Right lobe of liver (tissue), 6 donors: ENCODE measurements around the gene JRKL. TPM values are rescaled to one million over a fixed set of nuclear protein-coding genes. Genes with fewer than 3 reads are reported as not detected.

Experiments used
- ATAC-seq, 4 donors: fragments of 200-7000 bp; cut with Tn5 transposase; one replicate each; pipeline ENCODE4 v1.9.1; 2020; ENCODE audit warnings: mild to moderate bottlenecking in 4 of 4, moderate library complexity in 4 of 4
- DNase-seq, 3 donors: peaks; one replicate each; pipeline ENCODE4 v3.0.0-alpha.2; 2020
- H3K27ac ChIP-seq, 3 donors: fragments of 200-600 bp; one replicate each; pipeline ENCODE4 v1.8.0; 2022
- H3K27me3 ChIP-seq, 2 donors: fragments of 200-600 bp; one replicate each; pipeline ENCODE4 v1.8.0; 2022
- H3K36me3 ChIP-seq, 4 donors: fragments of 200-600 bp; sonication (generic) in 1 of 4; one replicate each; pipeline versions ENCODE4 v1.5.1 to v1.8.0; 2017 to 2022; ENCODE audit warnings: control low read depth in 1 of 4
- H3K4me1 ChIP-seq, 4 donors: fragments of 200-600 bp; sonication (generic) in 1 of 4; one replicate each; pipeline versions ENCODE4 v1.5.1 to v1.8.0; 2017 to 2022; ENCODE audit warnings: control low read depth in 1 of 4
- H3K4me3 ChIP-seq, 3 donors: fragments of 200-600 bp; one replicate each; pipeline ENCODE4 v1.8.0; 2022
- H3K9me3 ChIP-seq, 4 donors: fragments of 200-600 bp; sonication (generic) in 1 of 4; one replicate each; pipeline versions ENCODE4 v1.5.1 to v1.8.0; 2017 to 2022; ENCODE audit warnings: control low read depth in 1 of 4
- POLR2A ChIP-seq: fragments of 450-650 bp; IDR thresholded peaks from one replicate; pipeline ENCODE4 v1.6.1; 2017; ENCODE audit warnings: antibody characterized with exemption, mild to moderate bottlenecking
- WGBS: methylation state at CpG from one replicate; pipeline ENCODE4 v1.1.6; 2018; ENCODE audit warnings: low coverage, low lambda C conversion rate; ENCODE audit not compliant: insufficient coverage; ENCODE audit errors: missing lambda C conversion rate; 5-methylcytosine and 5-hydroxymethylcytosine counted together
- intact Hi-C, 2 donors: fragments of 100-400 bp; cut with DNase I; formaldehyde crosslinking; loops; one replicate each; pipeline versions ENCODE4 v1.11.2 to v1.14.1; 2022
- total RNA-seq, 6 experiments: library from RNA; depleted of rRNA in 2 of 6; stranded (reverse); fragments of >200 nt in 2 of 6; fragmentation: NEBNext Ultra II Directional in 3 of 6; extraction: Animal tissue kit (Norgen Biotek cat#: 25700) in 3 of 6; gene quantifications; one replicate each; pipeline versions ENCODE4 v1.1.0 to v1.2.4, GENCODE V29; 2016 to 2023
- TF ChIP-seq, protein P1 (sequence below), 4 donors: fragments of 200-600 bp in 3 of 4; fragments of 450-650 bp in 1 of 4; IDR thresholded peaks; one replicate each; pipeline versions ENCODE4 v1.5.1 to v1.8.0; 2016 to 2022; ENCODE audit warnings: antibody characterized with exemption in 4 of 4, mild to moderate bottlenecking in 2 of 4
- donor health status: DM: no; HTN: yes; CAD: no.
- donor health status: DM: no; HTN: no; CAD: no.
- donor health status: DM: no; HTN: no; CAD: no.
- donor health status: DM: no; HTN: yes; CAD: no.
- donor health status: DM: no; HTN: yes; CAD: no.

JRKL gene
- total RNA-seq, 6 experiments from 2014 or later, result 0.86 to 2.7 (median 1.6) TPM

DNA sequence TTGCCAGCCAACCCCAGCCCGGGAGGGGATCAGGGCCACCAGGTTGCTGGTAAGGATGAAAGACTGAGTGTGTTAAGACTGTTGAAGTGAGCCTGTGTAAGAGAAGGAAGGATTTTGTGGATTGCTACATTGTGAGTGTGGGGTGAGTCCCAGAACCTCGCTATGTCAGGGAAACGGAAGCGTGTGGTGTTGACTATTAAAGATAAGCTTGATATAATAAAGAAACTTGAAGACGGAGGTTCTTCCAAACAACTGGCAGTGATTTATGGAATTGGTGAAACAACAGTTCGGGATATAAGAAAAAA is 627 bp downstream of the JRKL start:
- peaks cover 0 to 7% (median 2%) of the 10 kb centered on the region in 4 donors for H3K4me1 ChIP-seq
- H3K36me3 ChIP-seq, result no peaks in the 10 kb centered on the region
- H3K27me3 ChIP-seq, result no peaks in the 10 kb centered on the region
- H3K9me3 ChIP-seq, result no peaks in the 10 kb centered on the region
- TF ChIP-seq POLR2A, result no peak
- TF ChIP-seq, protein P1, sequence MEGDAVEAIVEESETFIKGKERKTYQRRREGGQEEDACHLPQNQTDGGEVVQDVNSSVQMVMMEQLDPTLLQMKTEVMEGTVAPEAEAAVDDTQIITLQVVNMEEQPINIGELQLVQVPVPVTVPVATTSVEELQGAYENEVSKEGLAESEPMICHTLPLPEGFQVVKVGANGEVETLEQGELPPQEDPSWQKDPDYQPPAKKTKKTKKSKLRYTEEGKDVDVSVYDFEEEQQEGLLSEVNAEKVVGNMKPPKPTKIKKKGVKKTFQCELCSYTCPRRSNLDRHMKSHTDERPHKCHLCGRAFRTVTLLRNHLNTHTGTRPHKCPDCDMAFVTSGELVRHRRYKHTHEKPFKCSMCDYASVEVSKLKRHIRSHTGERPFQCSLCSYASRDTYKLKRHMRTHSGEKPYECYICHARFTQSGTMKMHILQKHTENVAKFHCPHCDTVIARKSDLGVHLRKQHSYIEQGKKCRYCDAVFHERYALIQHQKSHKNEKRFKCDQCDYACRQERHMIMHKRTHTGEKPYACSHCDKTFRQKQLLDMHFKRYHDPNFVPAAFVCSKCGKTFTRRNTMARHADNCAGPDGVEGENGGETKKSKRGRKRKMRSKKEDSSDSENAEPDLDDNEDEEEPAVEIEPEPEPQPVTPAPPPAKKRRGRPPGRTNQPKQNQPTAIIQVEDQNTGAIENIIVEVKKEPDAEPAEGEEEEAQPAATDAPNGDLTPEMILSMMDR (IDR thresholded peaks at IDR 0.05), result no peak
- intact Hi-C loops, result no loop called here
- 36% methylated on average over 6 of the region's 6 CpGs for WGBS
- peak overlapping the region; percentile 65 to 90 (median 80) for H3K27ac ChIP-seq
- H3K4me3 ChIP-seq, result peak overlapping the region; percentile 67 to 86 (median 82)
- ATAC-seq (no peak), DNase-seq (no peak)

DNA sequence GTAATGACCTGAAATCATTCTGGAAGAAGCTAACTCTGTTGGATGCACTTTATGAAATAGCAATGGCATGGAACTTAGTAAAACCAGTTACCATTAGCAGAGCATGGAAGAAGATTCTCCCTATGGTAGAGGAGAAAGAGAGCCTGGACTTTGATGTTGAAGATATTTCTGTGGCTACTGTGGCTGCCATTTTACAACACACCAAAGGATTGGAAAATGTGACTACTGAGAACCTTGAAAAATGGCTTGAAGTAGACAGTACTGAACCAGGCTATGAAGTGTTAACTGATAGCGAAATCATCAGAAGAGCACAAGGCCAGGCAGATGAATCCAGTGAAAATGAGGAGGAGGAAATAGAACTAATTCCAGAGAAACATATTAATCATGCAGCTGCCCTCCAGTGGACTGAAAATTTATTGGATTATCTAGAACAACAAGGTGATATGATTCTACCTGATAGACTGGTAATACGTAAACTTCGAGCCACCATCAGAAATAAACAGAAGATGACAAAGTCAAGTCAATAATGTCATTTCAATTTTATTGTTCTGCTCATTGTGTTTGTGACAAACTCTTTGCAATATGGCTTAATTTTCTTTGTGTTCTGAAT is 2.0 kb downstream of the JRKL start:
- no peak for DNase-seq
- peaks cover 0 to 7% (median 2%) of the 10 kb centered on the region in 4 donors for H3K4me1 ChIP-seq
- intact Hi-C loops, result no loop called here
- H3K9me3 ChIP-seq, result no peaks in the 10 kb centered on the region
- H3K27ac ChIP-seq, result no peak overlapping the region
- H3K36me3 ChIP-seq, result no peaks in the 10 kb centered on the region
- ATAC-seq, result no peak
- TF ChIP-seq, protein P1 (IDR thresholded peaks at IDR 0.05), result no peak
- no peak for TF ChIP-seq POLR2A
- 100% methylated on average over 2 of the region's 3 CpGs for WGBS
- H3K4me3 ChIP-seq, result no peak overlapping the region
- H3K27me3 ChIP-seq, result no peaks in the 10 kb centered on the region

DNA sequence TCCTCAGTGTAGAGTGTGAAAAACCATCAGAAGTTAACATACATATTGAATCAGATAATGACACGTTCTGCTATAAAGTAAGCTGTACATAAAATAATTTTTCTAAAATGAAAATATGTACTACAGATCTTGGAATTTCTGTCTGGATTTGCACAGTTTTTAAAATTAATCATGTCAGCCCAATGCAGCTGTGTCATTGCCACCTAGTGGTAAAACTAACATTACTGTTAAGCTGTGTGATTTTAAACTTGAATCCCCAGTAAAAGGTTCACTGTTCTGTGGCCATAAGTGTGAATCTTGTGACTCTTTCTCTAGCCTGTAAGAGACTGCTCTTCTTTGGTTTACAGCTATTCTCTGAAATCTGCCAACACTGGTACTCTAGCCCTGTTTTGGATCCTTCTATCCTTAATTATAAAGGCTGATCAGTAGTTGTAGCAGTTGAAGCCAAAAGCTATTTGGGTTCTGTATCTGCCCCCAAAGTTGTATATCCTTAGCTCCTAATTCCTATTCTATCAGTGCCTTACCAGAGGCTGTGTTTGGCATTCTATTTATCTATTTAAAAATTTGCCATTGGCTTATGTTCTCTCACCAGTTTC is 4.0 kb downstream of the JRKL start:
- ATAC-seq, result no peak
- H3K27ac ChIP-seq, result no peak overlapping the region
- no peak for DNase-seq
- no peaks in the 10 kb centered on the region for H3K9me3 ChIP-seq
- peaks cover 0 to 2% (median under 1%) of the 10 kb centered on the region in 4 donors for H3K4me1 ChIP-seq
- H3K36me3 ChIP-seq, result no peaks in the 10 kb centered on the region
- no peak overlapping the region for H3K4me3 ChIP-seq
- H3K27me3 ChIP-seq, result no peaks in the 10 kb centered on the region
- TF ChIP-seq POLR2A, result no peak
- TF ChIP-seq, protein P1 (IDR thresholded peaks at IDR 0.05), result peak; percentile 64 to 72 (median 70)
- intact Hi-C loops, result no loop called here
- WGBS, result 9% methylated on average over 1 of the region's 1 CpG

DNA sequence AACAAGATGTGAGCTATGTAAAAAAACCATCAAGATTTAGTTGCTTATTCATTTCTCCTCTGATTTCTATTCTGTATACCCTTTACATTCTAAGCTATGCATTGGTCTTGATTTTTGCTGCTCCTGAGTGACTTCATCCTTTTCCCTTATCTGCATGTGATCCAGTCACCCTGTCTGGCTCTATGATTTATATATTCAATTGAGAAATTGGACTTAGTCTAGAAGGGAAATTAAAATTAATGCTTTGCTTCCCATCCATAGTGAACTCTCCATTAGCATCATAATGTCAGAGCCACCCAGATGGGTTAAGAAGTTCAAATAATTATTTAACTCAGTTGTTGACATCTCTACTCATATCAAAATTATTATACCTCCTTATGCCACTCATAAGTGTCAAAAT is 5.0 kb downstream of the JRKL start:
- Histone ChIP-seq H3K36me3 (no peaks in the 10 kb centered on the region), H3K27ac (no peak overlapping the region), H3K9me3 (no peaks in the 10 kb centered on the region), H3K4me3 (no peak overlapping the region), H3K27me3 (no peaks in the 10 kb centered on the region), H3K4me1 (no peaks in the 10 kb centered on the region)
- intact Hi-C loops, result no loop called here
- TF ChIP-seq POLR2A, result no peak
- TF ChIP-seq, protein P1 (IDR thresholded peaks at IDR 0.05), result no peak
- ATAC-seq (no peak), DNase-seq (no peak)
